Activated CD4-positive, alpha-beta T cell treated with anti-CD3 and anti-CD28 coated beads, Interleukin-2, amount 10 ng/mL, durations not matched to agents 24 days and 14 days (primary cell): ENCODE measurements around the gene RAB31. TPM values are rescaled to one million over a fixed set of nuclear protein-coding genes. Genes with fewer than 3 reads are reported as not detected.

ENCODE experiments used
- DNase-seq: peaks from one replicate; pipeline ENCODE4 v3.0.0; 2022
- H3K27ac Mint-ChIP-seq: one replicate; pipeline ENCODE4 v1.8.0; 2022; ENCODE audit warnings: mild to moderate bottlenecking, mixed read lengths
- H3K27me3 Mint-ChIP-seq: one replicate; pipeline ENCODE4 v1.8.0; 2022; ENCODE audit warnings: mixed read lengths
- H3K36me3 Mint-ChIP-seq: one replicate; pipeline ENCODE4 v1.8.0; 2022; ENCODE audit warnings: low read depth, mild to moderate bottlenecking, mixed read lengths
- H3K4me1 Mint-ChIP-seq: one replicate; pipeline ENCODE4 v1.8.0; 2021; ENCODE audit warnings: mixed read lengths
- H3K4me3 Mint-ChIP-seq: one replicate; pipeline ENCODE4 v1.8.0; 2022; ENCODE audit warnings: mild to moderate bottlenecking, moderate library complexity, mixed read lengths
- H3K9me3 Mint-ChIP-seq: one replicate; pipeline ENCODE4 v1.8.0; 2021; ENCODE audit warnings: mixed read lengths
- intact Hi-C: fragments of 100-400 bp; cut with micrococcal nuclease; formaldehyde crosslinking; loops from one replicate; pipeline ENCODE4 v1.15.1; 2023
- total RNA-seq: library from RNA; stranded (reverse); gene quantifications from 2 replicates; pipeline ENCODE4 v1.2.3, GENCODE V29; 2022

RAB31 gene
- total RNA-seq, 1 donor from 2014 or later: not detected

DNA sequence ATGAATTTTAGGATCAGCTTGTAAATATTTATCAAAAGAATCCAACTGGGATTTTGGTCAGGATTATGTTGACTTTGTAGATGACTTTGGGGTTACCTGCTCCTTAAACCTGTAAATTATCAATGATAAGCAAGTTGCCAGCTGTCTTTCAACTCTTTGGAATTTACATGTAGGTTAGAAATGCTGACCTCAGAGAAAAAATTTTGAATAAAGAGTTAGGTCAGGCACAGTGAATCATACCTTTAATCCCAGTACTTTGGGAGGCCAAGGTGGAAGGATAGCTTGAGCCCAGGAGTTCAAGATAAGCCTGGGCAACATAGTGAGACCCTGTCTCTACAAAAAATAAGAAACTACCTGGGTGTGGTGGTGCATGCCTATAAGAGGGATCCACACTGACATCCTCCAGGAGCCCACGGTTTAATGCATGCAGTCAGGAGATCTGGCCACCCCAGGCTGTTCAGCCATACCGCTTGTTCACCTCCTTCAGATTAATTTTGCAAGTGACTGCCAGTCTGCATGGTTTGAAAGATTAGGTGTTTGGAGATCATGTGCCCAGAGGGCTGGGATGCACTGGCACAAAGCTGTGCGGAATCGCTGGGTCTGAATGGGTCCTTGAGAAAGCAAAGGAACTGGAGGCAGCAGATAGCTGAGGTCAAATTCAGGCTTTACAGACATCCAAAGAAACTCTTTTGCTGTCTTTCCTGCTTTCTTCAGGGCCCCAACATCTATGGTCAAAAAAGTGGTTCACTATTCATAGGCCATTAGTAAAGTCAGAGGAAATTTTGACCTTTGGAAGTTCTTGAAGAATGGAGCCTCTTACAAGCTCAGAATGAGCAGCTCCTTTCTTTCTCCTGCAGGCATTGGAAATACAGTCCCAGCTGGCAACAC lies 94.3 kb downstream of the RAB31 start:
- no peaks in the 10 kb centered on the region for H3K4me1 Mint-ChIP-seq
- peaks cover 2% of the 10 kb centered on the region for H3K27me3 Mint-ChIP-seq
- DNase-seq: no peak
- H3K4me3 Mint-ChIP-seq: no peak overlapping the region
- no peak overlapping the region for H3K27ac Mint-ChIP-seq
- intact Hi-C loops: no loop called here
- H3K36me3 Mint-ChIP-seq: no peaks in the 10 kb centered on the region
- no peaks in the 10 kb centered on the region for H3K9me3 Mint-ChIP-seq

DNA sequence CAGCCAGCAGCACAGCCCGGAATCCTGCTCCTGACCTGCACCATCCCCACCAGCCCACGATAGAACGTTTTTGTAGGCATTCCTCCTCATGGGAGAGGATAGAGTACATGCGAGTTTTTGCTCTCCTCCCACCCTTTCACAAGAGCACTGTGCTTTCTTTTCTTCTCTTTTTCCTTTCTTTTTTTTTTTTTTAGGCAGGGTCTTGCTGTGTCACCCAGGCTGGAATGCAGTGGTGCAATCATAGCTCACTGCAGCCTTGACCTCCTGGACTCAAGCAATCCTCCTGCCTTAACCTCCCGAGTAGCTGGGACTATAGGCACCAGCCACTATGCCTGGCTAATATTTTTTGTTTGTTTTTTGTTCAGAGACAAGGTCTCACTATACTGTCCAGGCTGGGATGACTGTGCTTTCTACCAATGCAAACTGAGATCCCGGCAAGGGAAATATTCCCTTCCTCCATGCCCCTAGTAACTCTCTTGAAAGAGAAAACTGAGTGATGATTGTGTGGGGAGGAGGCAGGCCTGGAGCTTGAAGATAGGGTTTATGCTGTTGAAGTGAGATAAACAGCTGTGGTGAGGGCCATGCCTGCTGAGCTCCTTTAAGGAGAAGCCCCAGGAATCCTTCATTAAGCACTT lies 95.1 kb downstream of the RAB31 start:
- Mint-ChIP-seq H3K4me3 (no peak overlapping the region), H3K27ac (no peak overlapping the region), H3K36me3 (no peaks in the 10 kb centered on the region), H3K27me3 (peaks cover 2% of the 10 kb centered on the region), H3K4me1 (no peaks in the 10 kb centered on the region), H3K9me3 (no peaks in the 10 kb centered on the region)
- intact Hi-C loops: no loop called here
- no peak for DNase-seq

DNA sequence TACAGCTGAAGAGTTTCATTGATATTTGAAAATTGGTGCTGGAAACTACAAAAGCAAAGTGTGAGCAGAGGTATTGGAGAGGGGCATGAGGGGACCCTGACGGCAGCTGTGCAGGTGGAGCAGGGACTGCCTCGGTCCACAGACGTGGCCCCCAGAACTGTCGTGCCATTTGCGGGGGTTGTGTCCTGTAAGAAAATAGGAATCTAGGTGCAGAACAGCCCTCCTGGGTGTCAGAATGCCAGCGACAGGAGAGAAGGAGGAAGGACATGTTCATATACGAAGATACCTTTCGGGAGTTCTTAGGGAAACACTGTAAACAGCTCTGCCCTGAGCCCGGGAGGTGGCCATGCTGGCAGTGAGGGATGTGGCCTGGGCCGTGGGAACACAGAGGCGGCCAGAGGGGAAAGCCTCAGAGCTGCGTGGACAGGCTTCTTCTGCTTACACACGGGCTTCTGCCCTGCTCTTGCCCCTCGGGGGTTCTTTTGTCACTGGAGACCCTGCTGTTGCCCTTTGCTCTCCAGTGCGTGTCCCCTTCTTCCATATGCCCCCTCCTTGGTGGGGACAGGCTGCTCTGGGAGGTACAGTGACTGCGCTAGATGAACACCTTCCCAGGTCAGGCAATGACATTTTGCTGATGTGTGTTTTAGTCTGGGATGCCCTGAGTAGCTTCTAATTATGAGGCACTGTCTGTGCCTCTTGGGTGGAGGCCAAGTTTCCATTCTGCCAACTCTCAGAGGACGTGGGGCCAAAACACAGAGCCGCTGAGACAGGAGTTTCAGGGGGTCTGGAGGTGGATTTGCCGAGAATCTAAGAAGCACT lies 95.8 kb downstream of the RAB31 start:
- H3K27me3 Mint-ChIP-seq: peaks cover 2% of the 10 kb centered on the region
- no peaks in the 10 kb centered on the region for H3K4me1 Mint-ChIP-seq
- no peaks in the 10 kb centered on the region for H3K9me3 Mint-ChIP-seq
- no peak for DNase-seq
- no peak overlapping the region for H3K4me3 Mint-ChIP-seq
- no peaks in the 10 kb centered on the region for H3K36me3 Mint-ChIP-seq
- H3K27ac Mint-ChIP-seq: no peak overlapping the region
- intact Hi-C loops: no loop called here

DNA sequence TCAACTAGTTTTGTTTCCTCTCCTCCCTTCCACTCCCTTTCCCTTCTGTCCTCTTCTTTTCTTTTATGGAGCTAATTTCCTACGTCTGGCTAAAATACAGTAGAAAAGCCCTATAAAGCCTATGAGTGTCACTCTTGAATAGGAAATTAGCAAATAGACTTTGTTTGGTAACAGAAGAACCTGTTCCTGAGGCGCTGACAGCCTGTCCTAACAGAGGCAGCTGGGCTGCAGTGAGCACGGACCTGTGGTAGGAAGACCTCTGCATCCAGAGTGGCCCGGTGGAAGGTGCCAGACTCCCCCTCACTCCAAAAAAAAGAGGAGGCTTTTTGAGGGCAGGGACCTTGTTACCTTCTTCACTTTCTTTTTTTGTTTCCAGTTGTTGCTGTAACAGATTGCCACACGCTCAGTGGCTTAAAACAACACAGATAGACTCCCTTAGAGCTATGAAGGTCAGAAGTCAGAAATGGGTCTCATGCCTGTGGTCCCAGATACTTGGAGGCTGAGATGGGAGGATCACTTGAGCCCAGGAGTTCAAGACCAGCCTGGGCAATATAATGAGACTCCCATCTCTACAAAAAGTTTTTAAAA lies 96.5 kb downstream of the RAB31 start:
- Mint-ChIP-seq H3K4me3 (no peak overlapping the region), H3K27ac (no peak overlapping the region), H3K27me3 (peaks cover 2% of the 10 kb centered on the region), H3K4me1 (no peaks in the 10 kb centered on the region), H3K9me3 (no peaks in the 10 kb centered on the region), H3K36me3 (no peaks in the 10 kb centered on the region)
- intact Hi-C loops: no loop called here
- no peak for DNase-seq

DNA sequence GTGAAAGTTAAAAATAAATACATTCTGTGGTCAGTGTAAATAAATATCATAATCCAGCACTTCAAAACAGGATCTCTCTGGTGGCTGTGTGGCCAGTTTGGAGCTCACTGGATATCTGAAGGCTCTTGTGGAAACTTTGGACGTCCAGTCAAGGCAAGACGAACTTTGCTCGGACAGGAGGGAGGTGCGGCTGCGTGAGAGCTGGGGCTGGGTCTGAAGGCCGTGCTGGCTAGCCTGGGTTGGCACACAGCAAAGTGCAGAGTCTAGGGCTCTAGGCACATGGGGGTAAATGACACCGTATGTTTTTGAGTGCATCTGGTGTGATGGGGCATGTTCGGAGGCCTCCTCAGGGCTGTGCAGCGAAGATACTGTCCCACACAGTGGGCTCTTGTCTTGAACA lies 98.8 kb downstream of the RAB31 start:
- no peak overlapping the region for H3K4me3 Mint-ChIP-seq
- H3K36me3 Mint-ChIP-seq: no peaks in the 10 kb centered on the region
- DNase-seq: no peak
- peaks cover 2% of the 10 kb centered on the region for H3K27me3 Mint-ChIP-seq
- H3K9me3 Mint-ChIP-seq: no peaks in the 10 kb centered on the region
- H3K27ac Mint-ChIP-seq: no peak overlapping the region
- H3K4me1 Mint-ChIP-seq: no peaks in the 10 kb centered on the region
- intact Hi-C loops: no loop called here

DNA sequence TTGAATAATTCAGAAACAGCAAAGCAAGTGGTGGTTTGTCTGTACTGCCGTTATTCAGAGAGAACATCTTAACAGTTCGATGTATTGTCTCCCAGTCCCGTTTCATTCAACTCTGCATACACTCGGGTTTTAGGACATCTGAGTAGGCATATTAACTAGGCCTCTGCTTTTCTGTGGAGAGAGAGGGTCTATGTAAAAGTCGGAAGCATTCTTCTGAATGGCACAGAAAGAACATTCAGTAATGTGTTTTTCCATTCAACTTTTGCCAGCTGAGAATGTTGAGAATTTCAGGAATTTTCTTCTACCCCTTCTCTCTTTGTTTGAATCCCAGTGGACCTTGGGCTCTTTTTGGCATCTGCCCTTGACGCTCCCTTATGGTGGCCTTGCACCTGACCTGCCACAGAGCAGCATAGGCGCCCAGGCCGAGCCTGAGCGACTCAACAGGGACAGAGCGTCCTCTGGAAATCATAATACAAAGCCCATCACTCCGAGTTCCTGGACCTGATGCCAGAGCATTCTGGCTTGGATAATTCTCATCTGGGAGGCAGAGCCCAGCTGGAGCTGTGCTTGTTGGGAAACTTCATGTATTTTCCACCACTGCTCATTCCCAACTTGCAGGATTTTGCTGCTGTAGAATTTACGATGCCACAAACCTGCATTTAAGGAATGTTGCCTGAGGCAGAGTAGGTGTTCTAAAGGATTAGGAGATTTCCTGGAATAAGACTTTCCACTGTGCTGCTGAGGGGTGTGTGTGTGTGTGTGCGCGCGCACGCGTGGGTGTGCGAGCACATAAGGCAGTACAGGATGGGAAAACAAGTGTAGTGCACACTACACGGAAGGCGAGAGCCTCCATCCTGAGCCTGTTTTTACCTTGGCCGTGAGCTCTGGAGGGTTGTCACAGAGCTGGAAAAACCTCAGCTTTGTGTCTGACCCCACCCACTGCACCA lies 100.5 kb downstream of the RAB31 start:
- H3K27ac Mint-ChIP-seq: no peak overlapping the region
- no peaks in the 10 kb centered on the region for H3K4me1 Mint-ChIP-seq
- DNase-seq: no peak
- no peak overlapping the region for H3K4me3 Mint-ChIP-seq
- H3K9me3 Mint-ChIP-seq: no peaks in the 10 kb centered on the region
- intact Hi-C loops: no loop called here
- H3K36me3 Mint-ChIP-seq: no peaks in the 10 kb centered on the region
- peaks cover 5% of the 10 kb centered on the region for H3K27me3 Mint-ChIP-seq

DNA sequence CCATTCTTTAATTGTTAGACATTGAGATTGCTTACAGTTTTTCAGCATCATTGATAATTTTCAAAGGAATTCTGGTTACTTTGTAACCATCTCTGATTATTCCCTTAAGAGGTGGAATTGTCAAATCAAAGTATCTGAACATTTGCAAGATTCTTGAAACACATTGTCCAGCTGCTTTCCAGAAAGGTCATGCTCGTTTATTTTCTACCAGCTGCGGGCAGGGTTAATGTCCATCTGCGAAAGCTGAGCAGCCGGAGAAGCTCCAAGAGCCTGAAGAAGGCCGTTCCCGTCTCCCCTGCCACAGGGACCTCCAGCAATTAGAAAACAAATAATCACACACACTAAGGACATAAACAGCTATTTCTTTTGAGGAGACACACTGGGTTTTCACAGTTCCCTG lies 101.6 kb downstream of the RAB31 start:
- intact Hi-C loops: no loop called here
- H3K36me3 Mint-ChIP-seq: no peaks in the 10 kb centered on the region
- no peaks in the 10 kb centered on the region for H3K4me1 Mint-ChIP-seq
- no peak overlapping the region for H3K4me3 Mint-ChIP-seq
- peaks cover 5% of the 10 kb centered on the region for H3K27me3 Mint-ChIP-seq
- H3K27ac Mint-ChIP-seq: no peak overlapping the region
- no peak for DNase-seq
- no peaks in the 10 kb centered on the region for H3K9me3 Mint-ChIP-seq

DNA sequence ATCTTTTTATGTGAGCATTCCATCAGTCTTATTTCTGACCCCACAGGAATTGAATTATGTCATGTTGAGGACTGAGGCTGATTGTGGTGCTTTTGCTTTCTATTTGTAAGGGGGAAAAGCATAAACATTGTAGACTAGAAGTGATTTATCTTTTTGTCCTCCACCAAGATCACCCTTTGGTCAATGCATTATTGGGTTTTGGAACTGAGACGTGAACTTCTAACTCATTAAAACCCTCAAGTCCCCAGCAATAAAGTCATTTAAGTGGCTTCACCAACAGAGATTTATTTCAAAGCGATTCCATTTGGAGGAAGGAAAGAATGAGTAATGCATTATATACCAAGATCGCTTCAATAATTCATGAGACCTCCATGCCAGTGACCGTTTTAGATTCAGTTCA lies 102.2 kb downstream of the RAB31 start:
- Mint-ChIP-seq H3K27ac (no peak overlapping the region), H3K4me1 (no peaks in the 10 kb centered on the region), H3K4me3 (no peak overlapping the region), H3K36me3 (no peaks in the 10 kb centered on the region), H3K9me3 (no peaks in the 10 kb centered on the region), H3K27me3 (peaks cover 5% of the 10 kb centered on the region)
- DNase-seq: no peak
- intact Hi-C loops: no loop called here

DNA sequence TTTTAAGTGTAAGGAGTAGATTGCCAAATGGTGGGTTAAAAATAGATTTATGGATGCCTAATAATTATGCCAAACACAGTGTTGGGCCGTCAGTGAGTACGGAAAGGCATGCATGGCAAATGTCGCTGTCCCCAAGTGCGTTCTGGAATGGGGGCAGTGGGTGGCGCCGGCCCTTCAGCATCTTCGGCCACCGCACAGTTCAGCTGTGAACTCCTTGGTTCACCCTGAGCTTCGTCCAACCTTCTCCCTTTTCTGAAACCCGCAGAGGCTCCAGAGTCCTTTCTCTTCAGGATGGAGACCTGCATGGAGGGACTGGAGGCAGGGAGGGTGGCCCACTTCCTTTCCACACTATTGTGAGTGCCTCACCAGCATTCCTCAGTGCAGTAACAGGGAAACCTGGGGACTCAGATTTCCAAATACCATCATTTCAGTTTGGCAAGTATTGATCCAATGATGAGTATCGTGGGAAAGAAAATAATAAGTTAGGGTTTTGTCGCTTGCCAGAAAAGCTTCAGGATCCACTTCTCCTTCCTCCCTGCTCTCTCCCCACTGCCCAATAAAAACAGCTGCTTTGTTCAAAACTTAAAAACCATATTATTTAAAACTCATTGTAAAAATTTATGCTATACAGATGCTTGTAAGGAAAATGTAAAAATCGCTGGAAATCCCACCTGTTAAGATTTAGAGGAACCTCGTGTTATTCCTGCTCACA lies 103.0 kb downstream of the RAB31 start:
- Mint-ChIP-seq H3K9me3 (no peaks in the 10 kb centered on the region), H3K4me3 (no peak overlapping the region), H3K4me1 (no peaks in the 10 kb centered on the region), H3K36me3 (no peaks in the 10 kb centered on the region), H3K27ac (no peak overlapping the region), H3K27me3 (peaks cover 5% of the 10 kb centered on the region)
- intact Hi-C loops: no loop called here
- no peak for DNase-seq

DNA sequence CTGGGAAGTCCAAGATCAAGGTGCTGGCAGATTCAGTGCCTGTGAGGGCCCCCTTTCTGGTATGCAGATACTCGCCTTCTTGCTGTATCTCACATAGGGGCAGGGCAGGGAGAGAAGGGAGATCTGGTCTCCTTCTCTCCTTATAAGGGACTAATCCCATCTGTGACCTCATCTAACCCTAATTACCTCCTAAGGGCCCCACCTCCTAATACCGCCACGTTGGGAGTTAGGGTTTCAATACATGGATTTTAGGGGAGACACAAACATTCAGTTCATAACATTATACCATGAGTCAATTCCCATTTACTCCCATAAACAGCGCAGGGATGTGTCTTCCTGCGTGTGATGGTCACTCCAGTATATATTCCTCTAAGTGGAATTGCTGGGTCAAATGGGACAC lies 103.9 kb downstream of the RAB31 start:
- Mint-ChIP-seq H3K9me3 (no peaks in the 10 kb centered on the region), H3K36me3 (no peaks in the 10 kb centered on the region), H3K27ac (no peak overlapping the region), H3K4me1 (no peaks in the 10 kb centered on the region), H3K4me3 (no peak overlapping the region), H3K27me3 (peaks cover 3% of the 10 kb centered on the region)
- intact Hi-C loops: no loop called here
- no peak for DNase-seq

DNA sequence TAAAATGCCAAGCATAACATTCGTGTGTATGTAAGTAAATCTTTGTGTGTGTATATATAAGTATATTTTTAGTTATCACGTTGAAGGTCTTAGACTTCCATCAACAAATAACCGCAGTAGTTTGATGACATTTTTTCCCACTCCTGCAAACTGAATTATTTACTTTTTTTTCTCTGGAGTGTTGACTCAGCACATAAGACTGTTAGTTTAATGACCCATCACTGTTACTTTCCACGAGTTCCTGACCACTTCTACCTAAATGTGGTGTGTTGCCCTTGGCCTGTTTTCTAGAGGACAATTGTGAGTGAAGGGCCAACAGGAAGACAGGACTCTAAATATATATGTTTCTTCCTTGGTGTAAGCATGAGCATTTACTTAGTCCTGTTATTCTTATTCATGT lies 106.3 kb downstream of the RAB31 start:
- Mint-ChIP-seq H3K4me1 (no peaks in the 10 kb centered on the region), H3K27me3 (peaks cover 9% of the 10 kb centered on the region), H3K27ac (no peak overlapping the region), H3K9me3 (no peaks in the 10 kb centered on the region), H3K36me3 (no peaks in the 10 kb centered on the region), H3K4me3 (no peak overlapping the region)
- DNase-seq: no peak
- intact Hi-C loops: no loop called here

DNA sequence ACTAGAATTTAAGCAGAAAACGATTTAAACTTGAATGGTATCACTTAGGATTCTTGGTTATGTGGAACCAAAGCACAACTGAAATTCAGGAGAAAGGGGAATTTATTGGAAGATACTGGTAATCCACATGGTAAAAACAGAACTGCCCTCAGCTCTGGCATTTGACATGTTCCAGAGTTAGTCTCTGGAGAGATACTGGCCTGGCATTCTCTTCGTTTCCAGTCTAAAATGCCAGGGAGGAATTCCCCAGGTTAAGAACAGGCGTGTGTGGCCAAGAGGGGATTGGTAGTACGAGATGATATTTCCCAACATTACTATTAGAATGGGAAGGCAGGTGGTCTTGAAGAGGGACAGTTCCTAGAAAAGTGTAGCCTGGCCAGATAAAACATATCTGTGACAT lies 109.2 kb downstream of the RAB31 start:
- Mint-ChIP-seq H3K9me3 (no peaks in the 10 kb centered on the region), H3K27ac (no peak overlapping the region), H3K27me3 (peaks cover 18% of the 10 kb centered on the region), H3K4me1 (no peaks in the 10 kb centered on the region), H3K36me3 (no peaks in the 10 kb centered on the region), H3K4me3 (no peak overlapping the region)
- intact Hi-C loops: no loop called here
- no peak for DNase-seq
